SK-N-SH (cell line): ENCODE results near the gene GNB1L. TPM values are rescaled to one million over a fixed set of nuclear protein-coding genes. Genes with fewer than 3 reads are reported as not detected.

Experiments used
- CTCF ChIA-PET: fragments of 300-600, 350-600 bp; formaldehyde crosslinking; extraction: SDS; loops from one replicate; lab custom pipeline; 2021; lab: Yijun Ruan, JAX
- POLR2A ChIA-PET: fragments of 350-600 bp; sonication (Branson Sonifier 250); formaldehyde crosslinking; extraction: SDS; loops from one replicate; lab custom pipeline; 2020; ENCODE audit warnings: antibody characterized with exemption, inconsistent platforms; lab: Yijun Ruan, JAX
- DNase-seq: peaks from one replicate; pipeline ENCODE4 v3.0.0; 2012
- H2AFZ ChIP-seq: fragments of 200-600 bp; sonication (generic); 2 replicates; pipeline ENCODE4 v1.8.1; 2016; ENCODE audit warnings: antibody characterized with exemption, mild to moderate bottlenecking, low read depth
- H3F3A ChIP-seq: fragments of 200-600 bp; sonication (generic); replicated peaks from 2 replicates; pipeline ENCODE3; 2016; ENCODE audit warnings: antibody characterized with exemption, mild to moderate bottlenecking; ENCODE audit not compliant: insufficient read depth
- H3K27ac ChIP-seq, 2 experiments: fragments of 200-500 bp in 1 of 2; fragments of 200-600 bp in 1 of 2; sonication (Bioruptor generic) in 1 of 2; sonication (generic), shearing (Covaris generic) in 1 of 2; 2 replicates each; pipeline versions ENCODE4 v1.5.1 to v1.6.1; 2014 to 2016; ENCODE audit warnings: low read depth in 2 of 2, inconsistent platforms in 1 of 2, low read length in 1 of 2, mild to moderate bottlenecking in 1 of 2, mixed read lengths in 1 of 2
- H3K27me3 ChIP-seq: fragments of 200-600 bp; sonication (generic), shearing (Covaris generic); 2 replicates; pipeline ENCODE4 v1.6.1; 2016; ENCODE audit warnings: mixed run types; ENCODE audit not compliant: insufficient read depth
- H3K36me3 ChIP-seq, 2 experiments: fragments of 200-500 bp in 1 of 2; fragments of 200-600 bp in 1 of 2; sonication (Bioruptor generic) in 1 of 2; sonication (generic) in 1 of 2; replicated peaks in 1 of 2; 2 replicates each; pipeline versions ENCODE3 to v1.5.1; 2014 to 2016; ENCODE audit warnings: low read length in 1 of 2, mild to moderate bottlenecking in 1 of 2; ENCODE audit not compliant: insufficient read depth in 2 of 2, control insufficient read depth in 1 of 2
- H3K4me1 ChIP-seq, 2 experiments: fragments of 200-500 bp in 1 of 2; fragments of 200-600 bp in 1 of 2; sonication (Bioruptor generic) in 1 of 2; sonication (generic), shearing (Covaris generic) in 1 of 2; 2 replicates each; pipeline versions ENCODE4 v1.5.1 to v1.6.1; 2014 to 2016; ENCODE audit warnings: low read depth in 1 of 2, low read length in 1 of 2, mixed run types in 1 of 2; ENCODE audit not compliant: insufficient read depth in 2 of 2, control insufficient read depth in 1 of 2
- H3K4me2 ChIP-seq: fragments of 200-600 bp; sonication (generic), shearing (Covaris generic); 2 replicates; pipeline ENCODE4 v1.6.1; 2017; ENCODE audit warnings: mixed run types
- H3K4me3 ChIP-seq, 2 experiments: fragments of 200-500 bp in 1 of 2; fragments of 200-600 bp in 1 of 2; sonication (Bioruptor generic) in 1 of 2; sonication (generic), shearing (Covaris generic) in 1 of 2; 2 replicates each; pipeline versions ENCODE4 v1.5.1 to v1.8.1; 2014 to 2016; ENCODE audit warnings: low read depth in 2 of 2, inconsistent platforms in 1 of 2, low read length in 1 of 2, mild to moderate bottlenecking in 1 of 2, mixed read lengths in 1 of 2, moderate library complexity in 1 of 2
- H3K79me2 ChIP-seq: fragments of 200-600 bp; sonication (generic); 2 replicates; pipeline ENCODE4 v1.8.1; 2017; ENCODE audit warnings: mild to moderate bottlenecking; ENCODE audit not compliant: insufficient read depth
- H3K9ac ChIP-seq: fragments of 200-600 bp; sonication (generic); 2 replicates; pipeline ENCODE4 v1.6.1; 2017; ENCODE audit warnings: mixed run types
- H3K9me2 ChIP-seq: fragments of 200-600 bp; sonication (generic); 2 replicates; pipeline ENCODE4 v1.6.1; 2017; ENCODE audit warnings: mixed run types
- H3K9me3 ChIP-seq: fragments of 200-600 bp; sonication (generic); 2 replicates; pipeline ENCODE4 v1.6.1; 2017; ENCODE audit warnings: mixed run types, mild to moderate bottlenecking, moderate library complexity
- H4K20me1 ChIP-seq: fragments of 200-600 bp; sonication (generic); 2 replicates; pipeline ENCODE4 v1.6.1; 2017; ENCODE audit warnings: mild to moderate bottlenecking, mixed run types; ENCODE audit not compliant: insufficient read depth
- CHD2 ChIP-seq: fragments of 150-350 bp; IDR thresholded peaks from 2 replicates; pipeline ENCODE4 v1.6.1; 2018; ENCODE audit warnings: low read length; ENCODE audit not compliant: partially characterized antibody
- ELF1 ChIP-seq: IDR thresholded peaks from 2 replicates; pipeline ENCODE4 v1.4.0; 2012
- EZH2phosphoT487 ChIP-seq: fragments of 200-600 bp; sonication (generic); IDR thresholded peaks from 2 replicates; pipeline ENCODE4 v1.6.1; 2017; ENCODE audit warnings: low read depth, mixed run types, mild to moderate bottlenecking, antibody characterized with exemption, moderate library complexity, borderline replicate concordance
- IRF3 ChIP-seq: fragments of 150-350 bp; IDR thresholded peaks from 2 replicates; pipeline ENCODE4 v1.6.1; 2016; ENCODE audit warnings: mild to moderate bottlenecking, low read depth, low read length
- MEF2A ChIP-seq: IDR thresholded peaks from 2 replicates; pipeline ENCODE4 v1.4.0; 2012; ENCODE audit warnings: low read depth, borderline replicate concordance
- NRF1 ChIP-seq: IDR thresholded peaks from 2 replicates; pipeline ENCODE4 v1.6.1; 2012; ENCODE audit warnings: low read depth, mild to moderate bottlenecking, low read length
- PBX3 ChIP-seq: IDR thresholded peaks from 2 replicates; pipeline ENCODE4; 2012
- RAD21 ChIP-seq: IDR thresholded peaks from 2 replicates; pipeline ENCODE4 v1.6.1; 2012; ENCODE audit warnings: mild to moderate bottlenecking, low read length
- TAF1 ChIP-seq: IDR thresholded peaks from 2 replicates; pipeline ENCODE4 v1.6.1; 2012; ENCODE audit warnings: low read depth, mild to moderate bottlenecking, low read length, moderate library complexity, borderline replicate concordance
- TCF12 ChIP-seq: IDR thresholded peaks from 2 replicates; pipeline ENCODE4 v1.4.0; 2012
- USF2 ChIP-seq: fragments of 150-350 bp; IDR thresholded peaks from 2 replicates; pipeline ENCODE4 v1.6.1; 2017; ENCODE audit warnings: antibody characterized with exemption, low read length, low read depth, borderline replicate concordance
- YY1 ChIP-seq: IDR thresholded peaks from 2 replicates; pipeline ENCODE4 v1.4.0; 2012; ENCODE audit warnings: low read depth, mild to moderate bottlenecking
- ZBTB33 ChIP-seq: IDR thresholded peaks from 2 replicates; pipeline ENCODE4 v1.4.0; 2012; ENCODE audit warnings: low read depth, borderline replicate concordance
- WGBS: methylation state at CpG from one replicate; pipeline ENCODE4 v1.1.6; 2017; ENCODE audit warnings: low lambda C conversion rate; 5-methylcytosine and 5-hydroxymethylcytosine counted together
- polyA plus RNA-seq, 3 experiments: library from polyadenylated mRNA; depleted of rRNA; stranded (reverse); fragments of >200 nt; gene quantifications; 2 replicates each; pipeline ENCODE4 v1.2.3, GENCODE V29; 2012

GNB1L gene
- polyA plus RNA-seq, 1 of the 3 experiments (the other 2 are of a cell fraction), result 5.9 TPM

GRCh38 chr22:19818324-19819207 is 36.1 kb downstream of the GNB1L start:
- no peaks in the 10 kb centered on the region for H3K9me2 ChIP-seq
- peaks cover 0 to 20% of the 10 kb centered on the region in 2 experiments; a peak in 1 of 4 replicates for H3K4me1 ChIP-seq
- no peak for TF ChIP-seq MEF2A
- no peak for TF ChIP-seq PBX3
- TF ChIP-seq YY1, result no peak
- no peak for TF ChIP-seq RAD21
- TF ChIP-seq IRF3, result no peak
- no peak for TF ChIP-seq TCF12
- TF ChIP-seq USF2, result no peak
- no peak for TF ChIP-seq ELF1
- TF ChIP-seq CHD2, result no peak
- no peak for TF ChIP-seq ZBTB33
- no peak for TF ChIP-seq NRF1
- no peak for TF ChIP-seq TAF1
- TF ChIP-seq EZH2phosphoT487, result no peak
- no peaks in the 10 kb centered on the region for H4K20me1 ChIP-seq
- H3K36me3 ChIP-seq, result no peaks in the 10 kb centered on the region
- H3F3A ChIP-seq, result no peaks in the 10 kb centered on the region
- 96% methylated on average over 11 of the region's 17 CpGs for WGBS
- no peak overlapping the region for H3K4me3 ChIP-seq
- POLR2A ChIA-PET, result no interaction called here
- CTCF ChIA-PET, result interaction anchor here (1.4 kb wide), 1 partner anchor 14 kb away, joined by 5 read pairs; no protein-coding TSS in a partner anchor
- no peaks in the 10 kb centered on the region for H3K9me3 ChIP-seq
- no peak overlapping the region for H3K27ac ChIP-seq
- peak; percentile 30 for DNase-seq
- H3K9ac ChIP-seq, result no peak overlapping the region
- H3K27me3 ChIP-seq, result no peaks in the 10 kb centered on the region
- no peak overlapping the region for H3K4me2 ChIP-seq
- no peaks in the 10 kb centered on the region for H3K79me2 ChIP-seq
- H2AFZ ChIP-seq, result no peak overlapping the region
